GM12872 (cell line): ENCODE data around the gene KCNH5.

Source experiments
- CTCF ChIP-seq: IDR thresholded peaks from 3 replicates; pipeline ENCODE4 v1.5.1; 2011; ENCODE audit warnings: low read depth, mild to moderate bottlenecking, low read length, moderate library complexity; ENCODE audit not compliant: insufficient read depth

Gene KCNH5

GRCh38 chr14:62994096-62994495, 51.2 kb downstream of the KCNH5 start:
- no peak for TF ChIP-seq CTCF

GRCh38 chr14:62988967-62989366, 56.3 kb downstream of the KCNH5 start:
- TF ChIP-seq CTCF: no peak

GRCh38 chr14:62983821-62984220, 61.4 kb downstream of the KCNH5 start:
- no peak for TF ChIP-seq CTCF

GRCh38 chr14:62980693-62981092, 64.6 kb downstream of the KCNH5 start:
- TF ChIP-seq CTCF: no peak

- TF ChIP-seq CTCF: no peak
These were observed 87.7 kb downstream of the KCNH5 start for GRCh38 chr14:62957562-62957961.

- no peak for TF ChIP-seq CTCF
These were observed 88.8 kb downstream of the KCNH5 start for GRCh38 chr14:62956413-62956812.

GRCh38 chr14:62954165-62954564, 91.1 kb downstream of the KCNH5 start:
- no peak for TF ChIP-seq CTCF

GRCh38 chr14:62952226-62952625, 93.0 kb downstream of the KCNH5 start:
- no peak for TF ChIP-seq CTCF
